Activated CD4-positive, alpha-beta memory T cell treated with anti-CD3 and anti-CD28 coated beads, Interleukin-2, amount 10 ng/mL, durations not matched to agents 7 days and 5 days (primary cell): ENCODE measurements around the gene DCLRE1B. TPM values are rescaled to one million over a fixed set of nuclear protein-coding genes. Genes with fewer than 3 reads are reported as not detected.

Source experiments
- CTCF ChIA-PET: fragments of 350-600 bp; sonication (Branson Sonifier 250); formaldehyde crosslinking; loops from one replicate; lab custom pipeline; 2021; ENCODE audit warnings: antibody characterized with exemption, inconsistent platforms; lab: Charles Lee
- POLR2A ChIA-PET: fragments of 350-600 bp; sonication (Branson Sonifier 250); formaldehyde crosslinking; loops from one replicate; lab custom pipeline; 2021; ENCODE audit warnings: antibody characterized with exemption; lab: Charles Lee
- DNase-seq: peaks from one replicate; pipeline ENCODE4 v3.0.0-alpha.2; 2020
- H3K27ac Mint-ChIP-seq: one replicate; pipeline ENCODE4 v1.8.0; 2021; ENCODE audit warnings: mild to moderate bottlenecking, mixed read lengths
- H3K27me3 Mint-ChIP-seq: one replicate; pipeline ENCODE4 v1.8.0; 2021; ENCODE audit warnings: mixed read lengths
- H3K36me3 Mint-ChIP-seq: one replicate; pipeline ENCODE4 v1.8.0; 2021; ENCODE audit warnings: low read depth, mixed read lengths
- H3K4me1 Mint-ChIP-seq: one replicate; pipeline ENCODE4 v1.8.0; 2021; ENCODE audit warnings: mixed read lengths
- H3K4me3 Mint-ChIP-seq: one replicate; pipeline ENCODE4 v1.8.0; 2021; ENCODE audit warnings: mild to moderate bottlenecking, mixed read lengths
- H3K9me3 Mint-ChIP-seq: one replicate; pipeline ENCODE4 v1.8.0; 2021; ENCODE audit warnings: mixed read lengths
- total RNA-seq, 2 experiments: library from RNA; stranded (reverse); gene quantifications; one replicate each; pipeline ENCODE4 v1.2.3, GENCODE V29; 2021

DCLRE1B gene
- total RNA-seq, 2 experiments from 2014 or later, result 13.2 to 14.4 TPM

DNA sequence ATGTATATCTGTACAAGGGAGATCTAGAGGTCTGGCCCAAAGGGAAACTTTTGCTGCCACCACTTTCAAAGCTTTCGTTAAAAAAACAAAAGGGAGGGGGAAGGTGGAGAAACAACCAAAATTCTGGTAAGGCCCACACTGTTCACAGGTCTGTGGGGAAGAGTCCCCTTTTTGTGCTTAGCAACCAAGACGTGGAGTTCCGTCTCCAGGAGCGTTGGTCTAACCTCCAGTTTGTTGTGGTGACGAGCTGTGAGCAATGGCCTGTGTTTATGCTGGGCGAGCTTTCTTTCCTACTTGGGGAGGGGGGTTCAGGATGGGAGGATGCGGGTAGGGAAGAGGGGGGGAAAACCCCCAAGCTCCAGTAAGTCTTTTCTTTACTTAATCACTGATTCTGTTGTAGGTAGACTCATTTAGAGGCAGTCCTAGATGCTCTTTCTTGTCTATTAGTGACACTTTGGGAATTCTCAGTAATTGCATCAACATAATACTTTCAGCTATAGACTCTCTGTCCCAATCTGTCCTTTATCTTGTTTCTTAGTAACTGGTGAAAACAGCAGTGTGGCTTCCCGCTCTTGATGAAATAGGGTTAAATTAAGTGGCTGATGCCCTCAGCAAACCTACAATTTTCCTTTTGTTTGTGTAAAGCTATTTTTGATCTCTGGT lies 25.5 kb downstream of the DCLRE1B start:
- POLR2A ChIA-PET, result interaction anchor here (0.5 to 8.7 kb wide), 29 partner anchors 9 to 858 kb away, joined by 3 to 268 read pairs (median 6); partner anchors contain the start of genes AP4B1, BCAS2, DCLRE1B and LRIG2
- Mint-ChIP-seq H3K9me3 (no peaks in the 10 kb centered on the region), H3K27me3 (no peaks in the 10 kb centered on the region), H3K4me3 (peak overlapping the region; percentile 88), H3K27ac (peak overlapping the region; percentile 94), H3K4me1 (peaks cover 60% of the 10 kb centered on the region), H3K36me3 (peaks cover 27% of the 10 kb centered on the region)
- CTCF ChIA-PET, result interaction anchor here (0.6 to 5.1 kb wide), 23 partner anchors 8 to 412 kb away, joined by 3 to 90 read pairs (median 4); partner anchors contain the start of genes AP4B1, DCLRE1B and RSBN1
- peak; percentile 72 for DNase-seq

DNA sequence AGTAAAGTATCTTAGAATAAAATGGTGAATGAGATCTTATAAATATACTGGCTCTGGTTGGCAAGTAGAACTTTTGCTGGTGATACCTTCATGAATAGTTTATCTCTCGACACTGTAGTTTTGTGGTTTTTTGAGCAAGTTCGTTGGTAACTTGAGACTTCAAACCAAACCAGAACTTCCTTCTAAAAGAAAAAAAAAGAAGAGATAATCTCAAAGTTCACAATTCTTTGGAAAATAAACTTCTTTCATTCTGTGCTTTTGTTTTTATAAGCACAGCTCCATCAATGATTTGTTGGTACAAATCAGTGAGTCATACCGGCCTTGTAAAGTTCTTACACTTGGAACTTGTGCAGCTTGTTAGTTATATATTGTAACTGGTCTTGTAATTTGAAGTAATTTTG lies 26.3 kb downstream of the DCLRE1B start:
- Mint-ChIP-seq H3K4me1 (peaks cover 66% of the 10 kb centered on the region), H3K27ac (peak overlapping the region; percentile 94), H3K4me3 (peak overlapping the region; percentile 88), H3K27me3 (no peaks in the 10 kb centered on the region), H3K36me3 (peaks cover 32% of the 10 kb centered on the region), H3K9me3 (no peaks in the 10 kb centered on the region)
- CTCF ChIA-PET, result interaction anchor here (0.7 to 5.1 kb wide), 16 partner anchors 7 to 160 kb away, joined by 3 to 90 read pairs (median 4); partner anchors contain the start of genes AP4B1, DCLRE1B and RSBN1
- DNase-seq, result no peak
- POLR2A ChIA-PET, result interaction anchor here (0.7 to 8.7 kb wide), 16 partner anchors 8 to 1406 kb away, joined by 3 to 268 read pairs (median 20); partner anchors contain the start of genes AP4B1, DCLRE1B, RSBN1 and TRIM33

DNA sequence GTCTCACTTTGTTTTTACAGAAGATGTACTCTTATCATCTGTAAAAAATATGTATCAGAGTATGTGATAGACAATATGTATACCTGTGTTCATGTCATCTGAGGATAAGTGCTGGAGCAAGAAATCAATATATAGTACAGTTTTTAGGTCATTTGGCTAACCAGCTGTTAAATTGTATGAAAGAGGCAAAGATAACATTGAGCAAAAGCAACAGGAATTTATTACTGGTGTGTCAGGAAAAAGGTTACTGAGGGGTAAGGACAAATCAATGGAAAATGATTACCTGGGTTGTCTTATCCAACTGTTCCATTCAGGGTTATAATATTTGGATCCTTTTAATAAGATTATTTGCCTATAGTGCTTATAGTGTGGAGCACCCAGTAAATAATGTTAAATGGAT lies 28.9 kb downstream of the DCLRE1B start:
- POLR2A ChIA-PET, result interaction anchor here (0.6 to 8.7 kb wide), 6 partner anchors 9 to 122 kb away, joined by 3 to 268 read pairs (median 5); partner anchors contain the start of genes AP4B1, DCLRE1B and RSBN1
- Mint-ChIP-seq H3K27ac (no peak overlapping the region), H3K4me1 (peaks cover 75% of the 10 kb centered on the region), H3K4me3 (no peak overlapping the region), H3K9me3 (no peaks in the 10 kb centered on the region), H3K27me3 (no peaks in the 10 kb centered on the region), H3K36me3 (peaks cover 45% of the 10 kb centered on the region)
- no peak for DNase-seq
- CTCF ChIA-PET, result interaction anchor here (0.8 to 1.5 kb wide), 4 partner anchors 10 to 349 kb away, joined by 3 to 6 read pairs (median 4); no protein-coding TSS in a partner anchor

DNA sequence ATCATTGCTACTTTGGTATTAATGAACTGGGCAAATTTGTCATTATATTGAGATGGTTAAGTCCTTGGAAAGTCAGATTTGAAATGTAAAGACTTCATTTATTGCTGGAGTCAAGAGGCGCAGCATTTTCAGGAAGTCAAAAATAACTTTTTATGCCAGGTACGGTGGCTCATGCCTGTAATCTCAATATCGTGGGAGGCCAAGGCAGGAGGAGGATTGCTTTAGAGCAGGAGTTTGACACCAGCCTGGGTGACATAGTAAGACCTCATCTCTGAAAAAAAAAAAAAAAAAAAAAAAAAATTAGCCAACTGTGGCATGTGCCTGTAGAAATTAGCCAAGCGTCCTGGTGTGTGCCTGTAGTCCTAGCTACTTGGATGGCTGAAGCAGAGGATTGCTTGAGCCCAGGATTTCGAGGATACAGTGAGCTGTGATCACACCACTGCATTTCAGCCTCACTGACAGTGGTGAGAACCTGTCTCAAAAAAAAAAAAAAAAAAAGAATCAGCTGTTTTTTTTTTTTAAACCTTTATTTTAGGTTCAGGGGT lies 29.5 kb downstream of the DCLRE1B start:
- CTCF ChIA-PET, result interaction anchor here (0.6 to 1.9 kb wide), 6 partner anchors 11 to 347 kb away, joined by 3 to 5 read pairs (median 3); no protein-coding TSS in a partner anchor
- no peaks in the 10 kb centered on the region for H3K27me3 Mint-ChIP-seq
- H3K9me3 Mint-ChIP-seq, result no peaks in the 10 kb centered on the region
- DNase-seq, result no peak
- H3K4me3 Mint-ChIP-seq, result no peak overlapping the region
- H3K36me3 Mint-ChIP-seq, result peaks cover 49% of the 10 kb centered on the region
- no peak overlapping the region for H3K27ac Mint-ChIP-seq
- H3K4me1 Mint-ChIP-seq, result peaks cover 80% of the 10 kb centered on the region
- POLR2A ChIA-PET, result interaction anchor here (0.6 to 8.7 kb wide), 5 partner anchors 8 to 123 kb away, joined by 3 to 268 read pairs (median 6); partner anchors contain the start of genes AP4B1, DCLRE1B and RSBN1

DNA sequence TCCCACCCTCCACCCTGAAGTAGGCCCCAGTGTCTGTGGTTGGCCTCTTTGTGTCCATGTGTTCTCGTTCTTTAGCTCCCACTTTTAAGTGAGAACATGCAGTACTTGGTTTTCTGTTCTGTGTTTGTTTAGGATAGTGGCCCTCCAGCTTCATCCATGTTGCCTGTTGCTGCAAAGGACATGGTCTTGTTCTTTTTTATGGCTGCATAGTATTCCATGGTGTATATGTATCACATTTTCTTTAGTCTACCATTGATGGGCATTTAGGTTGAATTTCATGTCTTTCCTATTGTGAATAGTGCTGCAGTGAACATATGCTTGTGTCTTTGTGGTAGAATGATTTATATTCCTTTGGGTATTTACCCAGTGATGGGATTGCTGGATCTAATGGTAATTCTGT lies 30.1 kb downstream of the DCLRE1B start:
- no peaks in the 10 kb centered on the region for H3K9me3 Mint-ChIP-seq
- H3K36me3 Mint-ChIP-seq, result peaks cover 49% of the 10 kb centered on the region
- H3K27me3 Mint-ChIP-seq, result no peaks in the 10 kb centered on the region
- no peak overlapping the region for H3K27ac Mint-ChIP-seq
- POLR2A ChIA-PET, result interaction anchor here (0.6 kb wide), 1 partner anchor 19 kb away, joined by 3 read pairs; no protein-coding TSS in a partner anchor
- CTCF ChIA-PET, result interaction anchor here (0.6 to 1.9 kb wide), 5 partner anchors 11 to 347 kb away, joined by 3 to 5 read pairs (median 3); no protein-coding TSS in a partner anchor
- H3K4me1 Mint-ChIP-seq, result peaks cover 85% of the 10 kb centered on the region
- no peak overlapping the region for H3K4me3 Mint-ChIP-seq
- DNase-seq, result no peak

DNA sequence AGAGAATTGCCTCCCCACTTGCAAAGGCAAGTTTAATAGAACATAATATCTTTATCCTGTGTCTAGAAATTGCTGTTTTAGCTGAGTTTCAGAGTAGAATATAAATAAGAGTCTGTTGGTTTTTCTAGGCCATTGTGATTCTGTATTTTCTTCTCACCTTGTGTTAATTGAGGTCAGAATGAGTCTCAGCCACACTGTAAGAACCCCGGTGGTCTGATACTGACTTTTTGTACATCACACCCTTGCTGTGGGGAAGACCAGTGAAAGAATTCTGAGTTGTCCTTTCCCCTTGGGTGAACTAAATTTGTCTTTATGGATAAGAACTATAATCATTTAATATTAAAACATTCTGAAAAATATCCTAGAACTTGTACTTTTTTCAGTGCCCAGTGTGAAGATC lies 30.8 kb downstream of the DCLRE1B start:
- peak overlapping the region; percentile 13 for H3K27ac Mint-ChIP-seq
- H3K9me3 Mint-ChIP-seq, result no peaks in the 10 kb centered on the region
- no peak for DNase-seq
- H3K27me3 Mint-ChIP-seq, result no peaks in the 10 kb centered on the region
- H3K36me3 Mint-ChIP-seq, result peaks cover 57% of the 10 kb centered on the region
- ChIA-PET POLR2A (no interaction called here), CTCF (interaction anchor here (1.3 to 1.9 kb wide), 2 partner anchors 11 to 13 kb away, joined by 3 to 5 read pairs; no protein-coding TSS in a partner anchor)
- no peak overlapping the region for H3K4me3 Mint-ChIP-seq
- peaks cover 88% of the 10 kb centered on the region for H3K4me1 Mint-ChIP-seq

DNA sequence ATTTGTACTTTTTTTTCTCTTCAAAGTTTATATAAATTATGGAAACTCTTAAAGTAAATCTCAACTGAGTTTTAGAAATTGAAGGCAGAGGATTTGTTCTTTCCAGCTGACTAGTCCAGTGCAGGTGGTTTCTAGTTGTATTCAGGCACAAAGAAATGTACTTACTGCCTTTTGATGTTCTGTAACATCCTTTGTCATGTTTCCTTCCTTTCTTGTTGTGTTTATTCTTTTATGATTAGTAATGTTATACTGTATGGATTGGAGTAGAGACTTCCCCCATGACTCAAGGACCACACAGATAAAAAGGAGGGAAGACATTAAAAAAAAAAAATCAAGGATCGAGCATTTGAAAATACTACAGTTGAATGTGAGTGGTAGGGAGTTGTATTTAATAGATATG lies 32.0 kb downstream of the DCLRE1B start:
- Mint-ChIP-seq H3K27me3 (no peaks in the 10 kb centered on the region), H3K4me3 (no peak overlapping the region), H3K36me3 (peaks cover 64% of the 10 kb centered on the region), H3K4me1 (peaks cover 83% of the 10 kb centered on the region), H3K9me3 (no peaks in the 10 kb centered on the region), H3K27ac (peak overlapping the region; percentile 4)
- DNase-seq, result no peak
- ChIA-PET POLR2A (interaction anchor here (1.0 to 2.9 kb wide), 2 partner anchors 10 to 33 kb away, joined by 5 to 14 read pairs; partner anchors contain the start of genes AP4B1 and DCLRE1B), CTCF (interaction anchor here (0.6 to 0.7 kb wide), 2 partner anchors 58 to 1096 kb away, joined by 3 to 4 read pairs; no protein-coding TSS in a partner anchor)

DNA sequence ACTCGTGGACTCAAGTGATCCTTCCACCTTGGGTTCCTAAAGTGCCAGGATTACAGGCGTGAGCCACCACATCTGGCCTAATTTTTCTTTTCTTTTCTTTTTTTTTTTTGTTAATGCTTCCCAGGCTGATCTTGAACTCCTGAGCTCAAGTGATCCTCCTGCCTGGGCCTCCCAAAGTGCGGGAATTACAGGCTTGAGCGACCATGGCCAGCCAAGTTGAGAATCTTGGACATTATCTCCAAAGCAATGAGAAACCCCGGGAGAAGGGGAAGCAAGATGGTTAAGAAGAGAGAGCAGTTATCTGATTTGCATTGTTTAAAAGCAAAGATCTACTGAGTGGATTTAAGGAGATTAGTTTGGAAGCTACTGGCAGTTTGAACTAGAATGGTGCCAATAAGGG lies 33.1 kb downstream of the DCLRE1B start:
- POLR2A ChIA-PET, result interaction anchor here (1.2 to 4.0 kb wide), 3 partner anchors 8 to 124 kb away, joined by 3 to 55 read pairs (median 14); partner anchors contain the start of gene HIPK1
- no peak for DNase-seq
- Mint-ChIP-seq H3K27me3 (no peaks in the 10 kb centered on the region), H3K9me3 (peaks cover 2% of the 10 kb centered on the region), H3K4me1 (peaks cover 79% of the 10 kb centered on the region), H3K36me3 (peaks cover 63% of the 10 kb centered on the region), H3K4me3 (no peak overlapping the region), H3K27ac (peak overlapping the region; percentile 15)
- CTCF ChIA-PET, result interaction anchor here (1.0 to 2.6 kb wide), 5 partner anchors 7 to 103 kb away, joined by 3 to 9 read pairs (median 3); partner anchors contain the start of gene HIPK1

DNA sequence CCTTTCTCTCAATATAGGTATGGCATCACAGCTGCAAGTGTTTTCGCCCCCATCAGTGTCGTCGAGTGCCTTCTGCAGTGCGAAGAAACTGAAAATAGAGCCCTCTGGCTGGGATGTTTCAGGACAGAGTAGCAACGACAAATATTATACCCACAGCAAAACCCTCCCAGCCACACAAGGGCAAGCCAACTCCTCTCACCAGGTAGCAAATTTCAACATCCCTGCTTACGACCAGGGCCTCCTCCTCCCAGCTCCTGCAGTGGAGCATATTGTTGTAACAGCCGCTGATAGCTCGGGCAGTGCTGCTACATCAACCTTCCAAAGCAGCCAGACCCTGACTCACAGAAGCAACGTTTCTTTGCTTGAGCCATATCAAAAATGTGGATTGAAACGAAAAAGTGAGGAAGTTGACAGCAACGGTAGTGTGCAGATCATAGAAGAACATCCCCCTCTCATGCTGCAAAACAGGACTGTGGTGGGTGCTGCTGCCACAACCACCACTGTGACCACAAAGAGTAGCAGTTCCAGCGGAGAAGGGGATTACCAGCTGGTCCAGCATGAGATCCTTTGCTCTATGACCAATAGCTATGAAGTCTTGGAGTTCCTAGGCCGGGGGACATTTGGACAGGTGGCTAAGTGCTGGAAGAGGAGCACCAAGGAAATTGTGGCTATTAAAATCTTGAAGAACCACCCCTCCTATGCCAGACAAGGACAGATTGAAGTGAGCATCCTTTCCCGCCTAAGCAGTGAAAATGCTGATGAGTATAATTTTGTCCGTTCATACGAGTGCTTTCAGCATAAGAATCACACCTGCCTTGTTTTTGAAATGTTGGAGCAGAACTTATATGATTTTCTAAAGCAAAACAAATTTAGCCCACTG lies 35.5 kb downstream of the DCLRE1B start:
- Mint-ChIP-seq H3K4me3 (peak overlapping the region; percentile 39), H3K27ac (peak overlapping the region; percentile 79), H3K9me3 (peaks cover 3% of the 10 kb centered on the region), H3K36me3 (peaks cover 63% of the 10 kb centered on the region), H3K4me1 (peaks cover 67% of the 10 kb centered on the region), H3K27me3 (no peaks in the 10 kb centered on the region)
- ChIA-PET CTCF (interaction anchor here (0.6 to 2.6 kb wide), 5 partner anchors 8 to 342 kb away, joined by 3 to 9 read pairs (median 4); no protein-coding TSS in a partner anchor), POLR2A (interaction anchor here (0.7 to 4.0 kb wide), 6 partner anchors 11 to 818 kb away, joined by 3 to 55 read pairs (median 3); partner anchors contain the start of gene HIPK1)
- peak; percentile 54 for DNase-seq

DNA sequence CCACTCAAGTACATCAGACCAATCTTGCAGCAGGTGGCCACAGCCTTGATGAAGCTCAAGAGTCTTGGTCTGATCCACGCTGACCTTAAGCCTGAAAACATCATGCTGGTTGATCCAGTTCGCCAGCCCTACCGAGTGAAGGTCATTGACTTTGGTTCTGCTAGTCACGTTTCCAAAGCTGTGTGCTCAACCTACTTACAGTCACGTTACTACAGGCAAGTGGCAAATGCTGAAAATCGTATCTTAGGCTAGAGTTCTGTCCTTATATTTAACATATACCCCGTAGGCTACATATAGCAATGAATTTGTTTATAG lies 36.1 kb downstream of the DCLRE1B start:
- H3K4me3 Mint-ChIP-seq, result no peak overlapping the region
- peaks cover 62% of the 10 kb centered on the region for H3K36me3 Mint-ChIP-seq

DNA sequence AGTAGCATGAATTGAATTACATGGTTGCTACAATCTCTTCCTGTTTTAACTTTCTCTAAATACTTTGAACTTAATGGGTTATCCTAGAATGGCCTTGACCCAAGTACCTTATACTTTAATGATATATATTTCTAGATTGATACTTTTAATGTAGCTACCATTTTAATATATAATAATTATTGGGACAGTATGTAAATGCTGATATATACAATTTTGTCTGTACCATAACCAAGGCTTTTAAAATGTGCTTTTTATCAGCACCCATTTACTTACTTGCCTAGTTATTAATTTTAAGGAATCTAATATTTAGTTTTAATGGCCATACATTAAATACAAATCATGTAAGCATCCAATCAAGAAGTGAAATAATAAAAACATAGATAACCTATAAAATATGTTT lies 37.4 kb downstream of the DCLRE1B start:
- no peaks in the 10 kb centered on the region for H3K27me3 Mint-ChIP-seq
- H3K4me3 Mint-ChIP-seq, result no peak overlapping the region
- H3K27ac Mint-ChIP-seq, result no peak overlapping the region
- peaks cover 56% of the 10 kb centered on the region for H3K36me3 Mint-ChIP-seq
- POLR2A ChIA-PET, result interaction anchor here (0.7 to 1.3 kb wide), 2 partner anchors 8 to 12 kb away, joined by 3 to 4 read pairs; no protein-coding TSS in a partner anchor
- peaks cover 3% of the 10 kb centered on the region for H3K9me3 Mint-ChIP-seq
- CTCF ChIA-PET, result interaction anchor here (0.8 kb wide), 1 partner anchor 12 kb away, joined by 3 read pairs; no protein-coding TSS in a partner anchor
- peaks cover 68% of the 10 kb centered on the region for H3K4me1 Mint-ChIP-seq
- no peak for DNase-seq

More for the DNA sequence above, 36.1 kb downstream of the DCLRE1B start:
- Mint-ChIP-seq H3K4me1 (peaks cover 66% of the 10 kb centered on the region), H3K27me3 (no peaks in the 10 kb centered on the region), H3K27ac (peak overlapping the region; percentile 79), H3K9me3 (peaks cover 3% of the 10 kb centered on the region)
- ChIA-PET POLR2A (interaction anchor here (1.3 to 4.0 kb wide), 4 partner anchors 11 to 71 kb away, joined by 3 to 55 read pairs (median 6); partner anchors contain the start of gene HIPK1), CTCF (interaction anchor here (1.0 kb wide), 1 partner anchor 341 kb away, joined by 4 read pairs; no protein-coding TSS in a partner anchor)
- DNase-seq, result no peak
